ENCODE data around the gene GNB5.

The GNB5 gene

DNA sequence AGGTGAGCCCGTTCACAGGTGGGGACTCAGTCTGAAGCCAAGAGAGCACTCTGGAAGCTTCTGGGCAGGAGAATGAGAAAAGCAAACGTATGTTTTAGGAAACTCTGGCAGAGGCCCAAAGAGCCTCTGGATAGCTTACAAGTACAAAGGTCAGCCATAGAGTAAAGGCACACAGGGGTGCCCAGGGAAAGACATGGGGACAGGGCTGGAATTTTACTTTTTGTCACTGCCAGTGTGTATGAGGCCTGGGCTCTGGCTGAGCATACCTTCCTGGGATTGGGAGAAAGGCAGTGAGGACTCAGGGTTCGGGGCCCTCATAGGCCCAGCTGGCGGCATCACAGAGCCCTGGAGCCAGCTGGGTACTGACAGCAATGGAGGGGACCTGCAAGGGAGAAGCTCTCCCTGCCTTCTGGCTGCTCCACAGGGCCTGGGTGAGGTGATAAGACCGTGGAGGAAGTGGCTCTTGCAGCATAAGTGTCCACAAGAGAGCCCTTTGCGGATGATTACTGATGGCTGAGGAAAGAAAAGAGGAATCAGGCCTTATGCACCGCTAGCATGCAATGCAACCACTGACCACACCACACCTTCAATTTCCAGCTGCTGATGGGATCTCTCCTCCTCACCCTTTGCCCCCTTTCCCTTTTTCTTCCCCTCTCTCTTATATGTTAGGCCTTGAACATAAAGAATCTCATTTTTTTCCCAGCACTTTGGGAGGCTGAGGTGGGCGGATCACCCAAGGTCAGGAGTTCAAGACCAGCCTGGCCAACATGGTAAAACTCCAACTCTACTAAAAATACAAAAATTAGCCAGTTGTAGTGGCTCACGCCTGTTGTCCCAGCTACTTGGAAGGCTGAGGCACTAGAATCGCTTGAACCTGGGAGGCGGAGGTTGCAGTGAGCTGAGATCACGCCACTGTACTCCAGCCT, 53.5 kb downstream of the GNB5 start:
- TF ChIP-seq, protein P1, sequence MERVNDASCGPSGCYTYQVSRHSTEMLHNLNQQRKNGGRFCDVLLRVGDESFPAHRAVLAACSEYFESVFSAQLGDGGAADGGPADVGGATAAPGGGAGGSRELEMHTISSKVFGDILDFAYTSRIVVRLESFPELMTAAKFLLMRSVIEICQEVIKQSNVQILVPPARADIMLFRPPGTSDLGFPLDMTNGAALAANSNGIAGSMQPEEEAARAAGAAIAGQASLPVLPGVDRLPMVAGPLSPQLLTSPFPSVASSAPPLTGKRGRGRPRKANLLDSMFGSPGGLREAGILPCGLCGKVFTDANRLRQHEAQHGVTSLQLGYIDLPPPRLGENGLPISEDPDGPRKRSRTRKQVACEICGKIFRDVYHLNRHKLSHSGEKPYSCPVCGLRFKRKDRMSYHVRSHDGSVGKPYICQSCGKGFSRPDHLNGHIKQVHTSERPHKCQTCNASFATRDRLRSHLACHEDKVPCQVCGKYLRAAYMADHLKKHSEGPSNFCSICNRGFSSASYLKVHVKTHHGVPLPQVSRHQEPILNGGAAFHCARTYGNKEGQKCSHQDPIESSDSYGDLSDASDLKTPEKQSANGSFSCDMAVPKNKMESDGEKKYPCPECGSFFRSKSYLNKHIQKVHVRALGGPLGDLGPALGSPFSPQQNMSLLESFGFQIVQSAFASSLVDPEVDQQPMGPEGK (CRISPR knock-in tag; IDR thresholded peaks at IDR 0.05; ENCODE audit: borderline replicate concordance) = no peak
- TF ChIP-seq, protein P2, sequence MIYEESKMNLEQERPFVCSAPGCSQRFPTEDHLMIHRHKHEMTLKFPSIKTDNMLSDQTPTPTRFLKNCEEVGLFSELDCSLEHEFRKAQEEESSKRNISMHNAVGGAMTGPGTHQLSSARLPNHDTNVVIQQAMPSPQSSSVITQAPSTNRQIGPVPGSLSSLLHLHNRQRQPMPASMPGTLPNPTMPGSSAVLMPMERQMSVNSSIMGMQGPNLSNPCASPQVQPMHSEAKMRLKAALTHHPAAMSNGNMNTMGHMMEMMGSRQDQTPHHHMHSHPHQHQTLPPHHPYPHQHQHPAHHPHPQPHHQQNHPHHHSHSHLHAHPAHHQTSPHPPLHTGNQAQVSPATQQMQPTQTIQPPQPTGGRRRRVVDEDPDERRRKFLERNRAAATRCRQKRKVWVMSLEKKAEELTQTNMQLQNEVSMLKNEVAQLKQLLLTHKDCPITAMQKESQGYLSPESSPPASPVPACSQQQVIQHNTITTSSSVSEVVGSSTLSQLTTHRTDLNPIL (CRISPR knock-in tag; IDR thresholded peaks at IDR 0.05; ENCODE audit: low read depth) = no peak
- no peak for TF ChIP-seq ZNF8 (CRISPR knock-in tag; IDR thresholded peaks at IDR 0.05)
- no peak for ATAC-seq

- peak; percentile 62 for ATAC-seq
- no peak for TF ChIP-seq ARNTL (CRISPR knock-in tag; IDR thresholded peaks at IDR 0.05; ENCODE audit: borderline replicate concordance, low read depth)
- TF ChIP-seq, protein P3, sequence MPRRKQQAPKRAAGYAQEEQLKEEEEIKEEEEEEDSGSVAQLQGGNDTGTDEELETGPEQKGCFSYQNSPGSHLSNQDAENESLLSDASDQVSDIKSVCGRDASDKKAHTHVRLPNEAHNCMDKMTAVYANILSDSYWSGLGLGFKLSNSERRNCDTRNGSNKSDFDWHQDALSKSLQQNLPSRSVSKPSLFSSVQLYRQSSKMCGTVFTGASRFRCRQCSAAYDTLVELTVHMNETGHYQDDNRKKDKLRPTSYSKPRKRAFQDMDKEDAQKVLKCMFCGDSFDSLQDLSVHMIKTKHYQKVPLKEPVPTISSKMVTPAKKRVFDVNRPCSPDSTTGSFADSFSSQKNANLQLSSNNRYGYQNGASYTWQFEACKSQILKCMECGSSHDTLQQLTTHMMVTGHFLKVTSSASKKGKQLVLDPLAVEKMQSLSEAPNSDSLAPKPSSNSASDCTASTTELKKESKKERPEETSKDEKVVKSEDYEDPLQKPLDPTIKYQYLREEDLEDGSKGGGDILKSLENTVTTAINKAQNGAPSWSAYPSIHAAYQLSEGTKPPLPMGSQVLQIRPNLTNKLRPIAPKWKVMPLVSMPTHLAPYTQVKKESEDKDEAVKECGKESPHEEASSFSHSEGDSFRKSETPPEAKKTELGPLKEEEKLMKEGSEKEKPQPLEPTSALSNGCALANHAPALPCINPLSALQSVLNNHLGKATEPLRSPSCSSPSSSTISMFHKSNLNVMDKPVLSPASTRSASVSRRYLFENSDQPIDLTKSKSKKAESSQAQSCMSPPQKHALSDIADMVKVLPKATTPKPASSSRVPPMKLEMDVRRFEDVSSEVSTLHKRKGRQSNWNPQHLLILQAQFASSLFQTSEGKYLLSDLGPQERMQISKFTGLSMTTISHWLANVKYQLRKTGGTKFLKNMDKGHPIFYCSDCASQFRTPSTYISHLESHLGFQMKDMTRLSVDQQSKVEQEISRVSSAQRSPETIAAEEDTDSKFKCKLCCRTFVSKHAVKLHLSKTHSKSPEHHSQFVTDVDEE (CRISPR knock-in tag; IDR thresholded peaks at IDR 0.05) = no peak
- no peak for TF ChIP-seq TOX (CRISPR knock-in tag; IDR thresholded peaks at IDR 0.05; ENCODE audit: borderline replicate concordance)
- no peak for TF ChIP-seq ZNF565 (CRISPR knock-in tag; conservative IDR thresholded peaks at IDR 0.05; ENCODE audit: low read depth)
- TF ChIP-seq ZFP3 (CRISPR knock-in tag; IDR thresholded peaks at IDR 0.05) = no peak
- no peak for TF ChIP-seq CSDC2 (CRISPR knock-in tag; IDR thresholded peaks at IDR 0.05)
- no peak for TF ChIP-seq ZNF8 (CRISPR knock-in tag; IDR thresholded peaks at IDR 0.05)
- TF ChIP-seq ZFP30 (CRISPR knock-in tag; IDR thresholded peaks at IDR 0.05) = no peak
- no peak for TF ChIP-seq RARB (CRISPR knock-in tag; IDR thresholded peaks at IDR 0.05)
- no peak for TF ChIP-seq SNAI2 (CRISPR knock-in tag; IDR thresholded peaks at IDR 0.05)
- TF ChIP-seq ISL1 (CRISPR knock-in tag; IDR thresholded peaks at IDR 0.05) = no peak
- TF ChIP-seq, protein P1 (CRISPR knock-in tag; IDR thresholded peaks at IDR 0.05; ENCODE audit: borderline replicate concordance) = no peak
- no peak for TF ChIP-seq PPARA (CRISPR knock-in tag; IDR thresholded peaks at IDR 0.05; ENCODE audit: borderline replicate concordance)
- no peak for TF ChIP-seq TCF4 (CRISPR knock-in tag; IDR thresholded peaks at IDR 0.05; ENCODE audit: borderline replicate concordance)
- TF ChIP-seq, protein P2 (CRISPR knock-in tag; IDR thresholded peaks at IDR 0.05; ENCODE audit: low read depth) = no peak
- no peak for TF ChIP-seq ZC3H10 (CRISPR knock-in tag; IDR thresholded peaks at IDR 0.05)
- TF ChIP-seq GLIS3 (CRISPR knock-in tag; IDR thresholded peaks at IDR 0.05) = no peak
- TF ChIP-seq, protein P4, sequence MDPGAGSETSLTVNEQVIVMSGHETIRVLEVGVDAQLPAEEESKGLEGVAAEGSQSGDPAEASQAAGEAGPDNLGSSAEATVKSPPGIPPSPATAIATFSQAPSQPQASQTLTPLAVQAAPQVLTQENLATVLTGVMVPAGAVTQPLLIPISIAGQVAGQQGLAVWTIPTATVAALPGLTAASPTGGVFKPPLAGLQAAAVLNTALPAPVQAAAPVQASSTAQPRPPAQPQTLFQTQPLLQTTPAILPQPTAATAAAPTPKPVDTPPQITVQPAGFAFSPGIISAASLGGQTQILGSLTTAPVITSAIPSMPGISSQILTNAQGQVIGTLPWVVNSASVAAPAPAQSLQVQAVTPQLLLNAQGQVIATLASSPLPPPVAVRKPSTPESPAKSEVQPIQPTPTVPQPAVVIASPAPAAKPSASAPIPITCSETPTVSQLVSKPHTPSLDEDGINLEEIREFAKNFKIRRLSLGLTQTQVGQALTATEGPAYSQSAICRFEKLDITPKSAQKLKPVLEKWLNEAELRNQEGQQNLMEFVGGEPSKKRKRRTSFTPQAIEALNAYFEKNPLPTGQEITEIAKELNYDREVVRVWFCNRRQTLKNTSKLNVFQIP (CRISPR knock-in tag; IDR thresholded peaks at IDR 0.05; ENCODE audit: borderline replicate concordance, low read depth) = no peak
- TF ChIP-seq BACH2 (CRISPR knock-in tag; IDR thresholded peaks at IDR 0.05; ENCODE audit: borderline replicate concordance) = no peak
Observed at GRCh38 chr15:52136442-52136980, 54.7 kb downstream of the GNB5 start.

Measured in SK-N-SH treated with all-trans-retinoic acid at 6 μM for 48 hours (cell line).